Inflammatory macrophage treated with lipopolysaccharide for 4 hours (primary cell): Measurements from ENCODE around the gene SNU13.
"Not testable (repeated sequence)": the region's sequence is repeated elsewhere in the genome, so short reads cannot be mapped to it uniquely, and the experiment has no call there.

Source experiments
- DNase-seq: peaks from one replicate; pipeline ENCODE4 v3.0.0-alpha.2; 2020

The SNU13 gene

GRCh38 chr22:41688365-41689211, at the start of gene SNU13:
SNU13 (minus strand) TSS chr22:41688867; CDS start chr22:41688796, 71 bp downstream.
- peak; percentile 96 for DNase-seq

- DNase-seq: not testable (repeated sequence)
Measured at GRCh38 chr22:41733241-41733640, 44.6 kb upstream of the SNU13 start.

GRCh38 chr22:41732096-41732772, 43.6 kb upstream of the SNU13 start:
- no peak for DNase-seq

GRCh38 chr22:41731609-41732008, 42.9 kb upstream of the SNU13 start:
- DNase-seq: no peak

GRCh38 chr22:41725510-41726110, 36.9 kb upstream of the SNU13 start:
- DNase-seq: peak; percentile 0

GRCh38 chr22:41722496-41722895, 33.8 kb upstream of the SNU13 start:
- no peak for DNase-seq

- DNase-seq: no peak
Measured at GRCh38 chr22:41713004-41713403, 24.3 kb upstream of the SNU13 start.

- no peak for DNase-seq
Measured at GRCh38 chr22:41709341-41709740, 20.7 kb upstream of the SNU13 start.

- DNase-seq: no peak
Measured at GRCh38 chr22:41702763-41703162, 14.1 kb upstream of the SNU13 start.

GRCh38 chr22:41700108-41700364, 11.4 kb upstream of the SNU13 start:
- DNase-seq: no peak

- peak; percentile 78 for DNase-seq
Measured at GRCh38 chr22:41699264-41700107, 10.8 kb upstream of the SNU13 start, which contains the start of gene MEI1. MEI1 (plus strand) TSS chr22:41699503; CDS start chr22:41699539, 36 bp downstream.

- DNase-seq: peak; percentile 82
Measured at GRCh38 chr22:41697126-41697775, 8.6 kb upstream of the SNU13 start.

GRCh38 chr22:41696703-41697102, 8.0 kb upstream of the SNU13 start:
- DNase-seq: no peak

- DNase-seq: no peak
Measured at GRCh38 chr22:41695211-41695610, 6.5 kb upstream of the SNU13 start.

GRCh38 chr22:41690476-41690875, 1.8 kb upstream of the SNU13 start:
- DNase-seq: no peak

- peak; percentile 30 for DNase-seq
Measured at GRCh38 chr22:41687901-41688364, 734 bp downstream of the SNU13 start.

- DNase-seq: not testable (repeated sequence)
Measured at GRCh38 chr22:41686890-41687289, 1.8 kb downstream of the SNU13 start.

GRCh38 chr22:41684194-41684593, 4.5 kb downstream of the SNU13 start:
- DNase-seq: no peak

GRCh38 chr22:41683616-41684015, 5.1 kb downstream of the SNU13 start:
- no peak for DNase-seq

- DNase-seq: no peak
Measured at GRCh38 chr22:41683052-41683451, 5.6 kb downstream of the SNU13 start.

GRCh38 chr22:41682033-41682807, 6.4 kb downstream of the SNU13 start:
- peak; percentile 82 for DNase-seq

- DNase-seq: no peak
Measured at GRCh38 chr22:41681616-41682015, 7.1 kb downstream of the SNU13 start.
